Hepatocyte (in vitro differentiated cells): ENCODE measurements around the gene MACROD2. TPM values are rescaled to one million over a fixed set of nuclear protein-coding genes. Genes with fewer than 3 reads are reported as not detected.

Experiments used
- DNase-seq: peaks from one replicate; pipeline ENCODE4 v3.0.0-alpha.2; 2016; ENCODE audit warnings: low spot score
- H2AFZ ChIP-seq: fragments of 200-600 bp; sonication (generic); 2 replicates; pipeline ENCODE4 v1.6.0; 2016; ENCODE audit warnings: antibody characterized with exemption, mild to moderate bottlenecking
- H3K27ac ChIP-seq: fragments of 200-600 bp; sonication (generic); 2 replicates; pipeline ENCODE4 v1.5.1; 2016; ENCODE audit warnings: mild to moderate bottlenecking
- H3K27me3 ChIP-seq: fragments of 200-600 bp; sonication (generic); 2 replicates; pipeline ENCODE4 v1.6.1; 2016
- H3K36me3 ChIP-seq: fragments of 200-600 bp; sonication (generic); replicated peaks from 2 replicates; pipeline ENCODE4 v1.5.1; 2016; ENCODE audit warnings: low read depth; ENCODE audit not compliant: insufficient read depth
- H3K4me1 ChIP-seq: fragments of 200-600 bp; sonication (generic); 2 replicates; pipeline ENCODE4 v1.5.1; 2016; ENCODE audit warnings: mild to moderate bottlenecking, moderate library complexity; ENCODE audit not compliant: insufficient read depth
- H3K4me2 ChIP-seq: fragments of 200-600 bp; sonication (generic); 2 replicates; pipeline ENCODE4 v1.6.0; 2016
- H3K4me3 ChIP-seq: fragments of 200-600 bp; sonication (generic); 2 replicates; pipeline ENCODE4 v1.5.1; 2016; ENCODE audit warnings: mild to moderate bottlenecking
- H3K79me2 ChIP-seq: fragments of 200-600 bp; sonication (generic); 2 replicates; pipeline ENCODE4 v1.6.0; 2017; ENCODE audit warnings: mild to moderate bottlenecking
- H3K9me2 ChIP-seq: fragments of 200-600 bp; sonication (generic); replicated peaks from 2 replicates; pipeline ENCODE4 v1.6.0; 2017; ENCODE audit warnings: mild to moderate bottlenecking; ENCODE audit not compliant: insufficient read depth
- H3K9me3 ChIP-seq: fragments of 200-600 bp; sonication (generic); 2 replicates; pipeline ENCODE4 v1.5.1; 2016; ENCODE audit warnings: low read depth, mild to moderate bottlenecking
- H4K20me1 ChIP-seq: fragments of 200-600 bp; sonication (generic); 2 replicates; pipeline ENCODE4 v1.6.0; 2016; ENCODE audit warnings: mild to moderate bottlenecking; ENCODE audit not compliant: insufficient read depth, poor library complexity, severe bottlenecking
- CTCF ChIP-seq: fragments of 200-600 bp; sonication (generic); IDR thresholded peaks from 2 replicates; pipeline ENCODE4 v1.5.1; 2016; ENCODE audit warnings: antibody characterized with exemption, mild to moderate bottlenecking; ENCODE audit not compliant: poor library complexity
- EZH2 ChIP-seq: fragments of 200-600 bp; sonication (generic); IDR thresholded peaks from 2 replicates; pipeline ENCODE4 v1.6.1; 2016; ENCODE audit warnings: antibody characterized with exemption, mild to moderate bottlenecking, borderline replicate concordance
- EZH2phosphoT487 ChIP-seq: fragments of 200-600 bp; sonication (generic); IDR thresholded peaks from one replicate; pipeline ENCODE4 v1.6.1; 2018; ENCODE audit warnings: antibody characterized with exemption, mild to moderate bottlenecking, low read depth, moderate library complexity; ENCODE audit not compliant: unreplicated experiment, severe bottlenecking
- WGBS: methylation state at CpG from one replicate; pipeline ENCODE4 v1.1.6; 2016; ENCODE audit warnings: low lambda C conversion rate; ENCODE audit errors: missing lambda C conversion rate; 5-methylcytosine and 5-hydroxymethylcytosine counted together
- polyA plus RNA-seq: library from polyadenylated mRNA; unstranded; fragments of >200 nt; fragmentation: Nextera tagmentation; extraction: Ambion mirVana; gene quantifications from 2 replicates; pipeline ENCODE4 v1.2.1, GENCODE V29; 2016
- total RNA-seq: library from RNA; depleted of rRNA; stranded (reverse); fragments of >200 nt; gene quantifications from 2 replicates; pipeline ENCODE4 v1.2.3, GENCODE V29; 2014

The MACROD2 gene
- total and polyA plus RNA-seq, 2 experiments from 2014 or later, result 2.4 to 3.1 TPM

- TF ChIP-seq EZH2, result no peak
- TF ChIP-seq EZH2phosphoT487, result no peak
- no peak for TF ChIP-seq CTCF
- no peaks in the 10 kb centered on the region for H3K4me1 ChIP-seq
- H3K79me2 ChIP-seq, result no peaks in the 10 kb centered on the region
- H3K27me3 ChIP-seq, result no peaks in the 10 kb centered on the region
- WGBS, result 47% methylated on average over 4 of the region's 4 CpGs
- no peaks in the 10 kb centered on the region for H4K20me1 ChIP-seq
- no peak for DNase-seq
- H3K4me3 ChIP-seq, result no peak overlapping the region
- no peaks in the 10 kb centered on the region for H3K36me3 ChIP-seq
- H3K9me3 ChIP-seq, result no peaks in the 10 kb centered on the region
- no peak overlapping the region for H3K27ac ChIP-seq
- H3K4me2 ChIP-seq, result no peak overlapping the region
- H3K9me2 ChIP-seq, result no peaks in the 10 kb centered on the region
- no peak overlapping the region for H2AFZ ChIP-seq
These were observed 1845.5 kb downstream of the MACROD2 start for GRCh38 chr20:15840636-15841301.

- WGBS, result 80% methylated on average over 1 of the region's 1 CpG
- Histone ChIP-seq H3K4me2 (no peak overlapping the region), H3K36me3 (no peaks in the 10 kb centered on the region), H3K79me2 (no peaks in the 10 kb centered on the region), H3K4me3 (no peak overlapping the region), H3K9me3 (no peaks in the 10 kb centered on the region), H3K9me2 (no peaks in the 10 kb centered on the region), H3K27me3 (no peaks in the 10 kb centered on the region), H4K20me1 (no peaks in the 10 kb centered on the region), H3K27ac (no peak overlapping the region), H2AFZ (no peak overlapping the region), H3K4me1 (no peaks in the 10 kb centered on the region)
- DNase-seq, result no peak
- TF ChIP-seq EZH2phosphoT487 (no peak), EZH2 (no peak), CTCF (no peak)
These were observed 1847.6 kb downstream of the MACROD2 start for GRCh38 chr20:15842872-15843271.

GRCh38 chr20:15843777-15844176, 1848.5 kb downstream of the MACROD2 start:
- DNase-seq, result no peak
- no peaks in the 10 kb centered on the region for H3K9me2 ChIP-seq
- H3K9me3 ChIP-seq, result no peaks in the 10 kb centered on the region
- no peaks in the 10 kb centered on the region for H3K79me2 ChIP-seq
- H3K4me3 ChIP-seq, result no peak overlapping the region
- no peaks in the 10 kb centered on the region for H4K20me1 ChIP-seq
- no peaks in the 10 kb centered on the region for H3K27me3 ChIP-seq
- H3K36me3 ChIP-seq, result no peaks in the 10 kb centered on the region
- no peaks in the 10 kb centered on the region for H3K4me1 ChIP-seq
- no peak for TF ChIP-seq CTCF
- no peak for TF ChIP-seq EZH2
- no peak for TF ChIP-seq EZH2phosphoT487
- H2AFZ ChIP-seq, result no peak overlapping the region
- WGBS, result 96% methylated on average over 1 of the region's 1 CpG
- no peak overlapping the region for H3K4me2 ChIP-seq
- H3K27ac ChIP-seq, result no peak overlapping the region
